ENCODE measurements around the gene VSNL1.

VSNL1 gene

DNA sequence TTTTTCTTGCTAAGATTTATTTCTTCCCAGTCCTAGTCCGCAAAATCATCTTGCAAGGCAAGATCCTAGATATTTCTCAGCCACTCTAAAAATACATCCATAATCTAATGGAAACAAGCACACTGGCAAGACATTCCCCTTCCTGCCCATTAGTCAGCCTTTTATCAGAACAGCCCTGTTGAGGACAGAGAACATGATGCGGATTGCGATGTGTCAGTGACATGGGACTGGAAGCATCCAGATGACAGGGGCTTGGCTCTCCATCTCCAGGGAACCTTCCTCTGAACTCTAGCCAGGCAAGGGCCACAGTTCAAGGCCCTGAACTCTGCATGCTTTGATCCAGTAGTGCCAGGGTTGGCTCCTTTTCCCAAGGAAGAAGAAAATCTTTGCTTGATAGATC is 70.0 kb downstream of the VSNL1 start:
- DNase-seq (ENCODE audit: low read depth in 2 of 3, low spot score in 1 of 3) = no peak

- DNase-seq (ENCODE audit: low read depth in 2 of 3, low spot score in 1 of 3) = no peak
These were observed 70.5 kb downstream of the VSNL1 start for GRCh38 chr2:17611036-17611435.

DNA sequence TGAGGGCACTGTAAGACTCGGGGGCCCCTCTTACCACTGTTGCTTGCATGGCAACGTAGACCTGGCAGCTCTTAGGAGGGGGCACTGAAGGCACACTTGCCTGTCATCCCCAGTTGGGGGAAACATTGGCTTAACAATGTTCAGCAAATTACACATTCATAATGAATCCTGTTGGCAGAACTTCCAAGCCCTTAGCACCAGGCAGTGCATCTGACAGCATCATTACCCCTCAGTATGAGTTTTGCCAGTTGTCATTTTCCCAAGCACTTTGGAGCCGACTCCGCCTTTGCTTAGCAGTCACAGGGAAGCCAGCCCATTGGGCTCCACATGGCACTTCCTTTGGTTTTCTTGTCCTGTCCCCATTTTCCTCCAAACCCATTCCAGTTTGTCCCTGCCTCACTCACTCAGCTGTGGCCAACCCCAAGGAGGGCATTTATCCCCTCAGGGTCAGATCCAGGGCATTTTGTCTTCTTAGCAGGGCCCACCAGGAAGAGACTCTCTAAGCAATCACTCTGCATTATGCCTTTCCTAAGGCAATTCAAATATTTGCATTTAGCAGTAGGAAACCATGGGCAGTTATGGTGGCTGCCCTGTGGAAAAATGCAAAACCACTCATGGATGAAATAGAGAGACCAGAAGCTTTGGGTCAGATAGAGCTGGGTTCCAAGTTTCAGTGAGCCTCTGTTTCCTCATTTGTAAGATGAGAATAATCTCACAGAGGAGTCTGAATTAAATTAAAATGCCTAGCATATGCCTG is 73.9 kb downstream of the VSNL1 start:
- DNase-seq (ENCODE audit: low read depth in 2 of 3, low spot score in 1 of 3) = no peak

GRCh38 chr2:17615147-17615546 is 74.7 kb downstream of the VSNL1 start:
- no peak for DNase-seq (ENCODE audit: low read depth in 2 of 3, low spot score in 1 of 3)

GRCh38 chr2:17615728-17616351 is 75.3 kb downstream of the VSNL1 start:
- DNase-seq (ENCODE audit: low read depth in 2 of 3, low spot score in 1 of 3) = no peak

DNA sequence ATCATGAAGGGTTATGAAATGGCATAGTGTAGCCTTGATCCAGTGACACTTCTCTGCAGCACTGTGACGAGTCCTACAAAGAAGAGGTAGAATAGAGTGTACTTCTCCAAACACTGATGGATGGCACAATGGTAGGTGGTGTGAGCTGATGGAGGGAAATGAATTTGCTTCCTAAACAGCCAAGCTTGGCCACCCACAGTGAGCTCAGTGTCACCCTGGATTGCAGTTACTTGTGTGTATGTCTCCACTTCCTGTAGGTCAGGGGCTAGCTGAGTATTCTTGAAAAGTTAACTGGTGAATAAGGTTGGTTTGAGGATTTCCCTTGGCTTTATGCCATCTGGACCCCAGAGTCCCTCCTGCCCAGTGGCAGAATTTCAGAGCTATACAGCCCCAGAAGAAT is 75.9 kb downstream of the VSNL1 start:
- DNase-seq (ENCODE audit: low read depth in 2 of 3, low spot score in 1 of 3) = no peak

DNA sequence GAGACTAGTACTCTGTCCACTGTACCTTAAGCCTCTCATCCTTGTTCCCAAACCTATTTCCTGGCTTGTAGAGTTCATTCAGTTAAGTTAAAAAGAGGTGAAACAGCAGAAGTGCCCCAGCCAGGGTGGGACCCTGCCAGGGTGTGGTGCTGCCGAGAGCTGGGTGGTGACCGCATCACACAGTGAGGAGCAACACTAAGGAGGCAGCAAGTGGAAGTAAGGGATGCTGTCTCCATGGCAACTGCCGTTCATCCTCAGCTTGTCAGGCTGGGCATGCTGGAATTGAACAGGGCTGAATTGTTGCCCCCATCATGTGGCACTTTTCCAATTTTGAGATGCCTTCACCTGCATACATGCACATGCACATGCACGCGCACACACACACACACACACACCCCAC is 77.0 kb downstream of the VSNL1 start:
- no peak for DNase-seq (ENCODE audit: low read depth in 2 of 3, low spot score in 1 of 3)

GRCh38 chr2:17617955-17618354 is 77.5 kb downstream of the VSNL1 start:
- no peak for DNase-seq (ENCODE audit: low read depth in 2 of 3, low spot score in 1 of 3)

DNA sequence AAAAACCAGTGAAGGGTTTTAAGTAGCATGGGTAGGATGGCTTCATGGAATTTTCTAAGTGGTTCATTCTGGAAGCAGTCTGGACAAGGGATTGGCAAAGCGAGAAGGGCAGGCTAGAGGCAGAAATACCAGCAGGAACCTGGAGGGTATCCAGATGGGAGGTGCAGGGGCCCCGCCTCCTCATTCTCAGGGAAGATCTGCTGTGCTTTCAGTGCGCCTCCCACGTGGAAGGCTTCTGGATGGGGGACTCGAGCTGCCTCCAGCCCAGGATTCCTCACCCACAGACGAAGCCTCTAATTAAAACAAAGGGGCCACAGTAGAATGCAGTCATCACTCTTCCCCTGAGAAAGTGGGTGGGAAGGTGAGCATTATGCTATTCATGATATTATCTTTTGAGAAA is 79.8 kb downstream of the VSNL1 start:
- no peak for DNase-seq (ENCODE audit: low read depth in 2 of 3, low spot score in 1 of 3)

DNA sequence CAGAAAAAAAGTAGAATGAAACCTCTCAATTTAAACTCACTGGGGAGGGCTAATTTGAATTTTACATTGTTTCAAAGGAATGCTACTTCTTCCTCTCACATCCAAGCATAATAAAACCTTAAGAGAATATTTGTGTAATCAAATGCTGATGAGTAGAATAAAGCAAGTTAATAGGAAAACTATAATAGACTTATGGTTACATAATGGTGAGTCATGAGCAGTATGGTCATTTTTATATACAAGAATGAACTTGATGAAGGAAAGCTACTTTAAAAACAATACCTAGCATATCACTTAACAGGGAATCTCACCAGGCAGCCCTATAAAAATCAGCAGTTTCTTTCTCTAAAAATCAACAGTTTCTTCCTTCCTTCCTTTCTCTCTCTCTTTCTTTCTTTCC is 80.3 kb downstream of the VSNL1 start:
- DNase-seq (ENCODE audit: low read depth in 2 of 3, low spot score in 1 of 3) = no peak

DNA sequence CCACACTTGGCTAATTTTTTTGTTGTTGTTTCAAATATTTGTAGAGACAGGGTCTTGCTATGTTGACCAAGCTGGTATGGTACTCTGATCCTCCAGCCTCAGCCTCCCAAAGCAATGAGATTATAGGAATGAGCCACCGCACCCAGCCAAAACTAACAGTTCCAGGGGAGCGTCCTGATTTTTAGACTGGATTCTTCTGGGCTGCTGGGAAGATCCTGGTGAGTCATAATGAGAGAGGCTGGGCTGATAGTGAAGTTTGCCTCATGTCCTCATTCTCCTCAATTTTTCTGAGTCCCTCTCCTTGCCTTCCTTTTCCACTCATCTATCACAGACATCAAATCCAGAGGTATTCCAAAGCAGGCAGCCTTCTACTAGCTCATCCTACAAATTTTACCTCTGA is 81.3 kb downstream of the VSNL1 start:
- no peak for DNase-seq (ENCODE audit: low read depth in 2 of 3, low spot score in 1 of 3)

DNA sequence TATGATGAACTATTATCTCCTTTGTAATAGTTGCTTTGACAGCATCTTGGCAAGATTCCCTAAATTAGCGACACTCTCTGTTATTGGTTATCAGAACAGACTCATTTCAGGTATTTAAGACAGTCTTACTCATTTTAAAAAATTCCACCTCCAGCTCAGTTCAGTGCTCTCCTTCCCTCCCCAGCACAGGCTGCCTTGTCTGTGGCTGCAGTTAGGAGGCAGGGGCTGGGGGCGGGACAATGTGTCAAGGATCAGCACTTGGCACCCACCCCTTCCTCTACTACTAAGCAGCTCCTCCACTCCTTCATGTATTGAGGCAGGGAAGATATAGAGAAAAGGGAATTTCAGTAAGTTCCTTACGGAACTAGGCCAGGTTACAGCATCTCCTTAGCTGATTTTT is 85.0 kb downstream of the VSNL1 start:
- DNase-seq (ENCODE audit: low read depth in 2 of 3, low spot score in 1 of 3) = no peak

DNA sequence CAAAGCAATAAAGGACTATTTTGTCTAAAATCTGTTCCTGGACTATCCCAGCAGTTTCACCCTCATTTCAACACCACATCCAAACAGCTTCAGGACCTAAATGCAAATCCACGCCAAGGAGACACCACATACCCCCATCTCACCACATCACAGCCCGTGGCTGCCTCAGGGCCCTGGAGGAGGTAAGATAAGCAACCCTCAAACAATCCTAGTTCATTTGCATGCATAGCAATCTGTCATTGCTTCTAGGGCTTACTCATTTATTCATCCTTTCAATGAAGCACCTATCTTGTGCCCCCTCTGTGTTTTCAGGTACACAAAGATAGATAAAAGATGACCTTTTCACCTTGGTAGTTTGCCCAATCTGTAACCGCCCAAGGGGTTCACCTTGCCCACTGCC is 86.5 kb downstream of the VSNL1 start:
- DNase-seq (ENCODE audit: low read depth in 2 of 3, low spot score in 1 of 3) = no peak

GRCh38 chr2:17627434-17627833 is 86.9 kb downstream of the VSNL1 start:
- no peak for DNase-seq (ENCODE audit: low read depth in 2 of 3, low spot score in 1 of 3)

DNA sequence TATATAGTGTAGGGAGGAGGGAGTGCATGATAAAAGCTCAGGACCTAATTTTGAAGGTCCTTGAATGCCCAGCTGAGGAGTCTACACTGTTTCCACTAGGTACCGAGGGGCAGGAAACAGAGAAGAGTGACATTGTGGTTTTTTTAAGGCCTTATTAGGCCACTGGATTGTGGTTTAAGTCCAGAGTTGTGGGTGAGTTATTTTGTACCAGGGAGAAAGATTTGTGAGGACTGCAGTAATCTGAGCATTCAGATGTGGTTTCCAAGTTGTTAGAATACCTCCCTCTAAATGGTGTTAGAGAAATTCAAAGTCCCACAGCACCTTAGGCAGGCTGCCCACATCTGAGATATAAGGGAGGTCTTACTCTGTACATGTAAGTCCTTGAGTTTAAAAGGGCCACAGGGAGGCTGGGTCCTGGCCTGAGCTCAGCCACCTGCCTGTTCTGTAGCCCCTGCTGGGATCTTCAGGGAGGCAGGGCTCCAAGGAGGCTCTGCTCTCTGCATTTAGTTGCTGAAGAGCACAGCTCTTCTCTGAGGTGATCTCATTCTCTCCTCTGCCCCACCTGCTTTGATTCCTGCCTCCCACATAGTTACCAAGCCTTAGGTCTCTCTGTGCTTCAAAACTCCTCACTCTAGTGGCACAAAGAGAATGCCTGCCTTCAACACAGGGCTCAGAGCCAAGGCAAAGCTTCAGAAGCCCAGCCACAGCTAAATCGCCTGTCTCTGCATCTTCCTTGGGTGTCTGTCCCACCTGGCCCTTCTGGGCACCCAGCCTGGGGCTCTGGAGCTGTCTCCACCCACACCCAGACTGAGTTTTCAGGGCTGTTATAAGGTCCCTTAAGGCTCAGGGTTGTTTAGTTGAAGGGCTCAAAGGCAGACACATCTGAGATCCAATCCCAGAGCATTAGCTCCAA is 88.1 kb downstream of the VSNL1 start:
- no peak for DNase-seq (ENCODE audit: low read depth in 2 of 3, low spot score in 1 of 3)

GRCh38 chr2:17630089-17630488 is 89.6 kb downstream of the VSNL1 start:
- no peak for DNase-seq (ENCODE audit: low read depth in 2 of 3, low spot score in 1 of 3)

DNA sequence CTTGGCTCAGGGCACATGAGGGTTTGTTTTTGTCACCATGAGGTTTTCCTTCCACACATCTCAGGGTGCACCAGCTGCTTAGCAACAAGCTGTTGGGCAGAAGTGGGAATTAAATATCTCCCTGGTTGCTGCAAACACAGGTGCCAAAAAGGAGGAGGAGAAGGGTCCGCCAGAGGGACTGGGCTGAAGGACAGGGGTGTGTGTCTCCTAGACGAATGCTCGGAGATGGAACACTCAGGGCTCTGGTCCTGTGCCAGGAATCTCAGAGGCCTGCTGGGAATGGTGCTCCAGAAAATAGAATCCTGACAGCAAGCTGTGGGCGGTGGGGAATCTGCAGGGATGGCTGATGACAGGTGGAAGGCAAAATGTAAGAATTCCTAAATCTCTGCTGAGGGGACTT is 94.5 kb downstream of the VSNL1 start:
- no peak for DNase-seq (ENCODE audit: low read depth in 2 of 3, low spot score in 1 of 3)

- DNase-seq (ENCODE audit: low read depth in 2 of 3, low spot score in 1 of 3) = no peak
These were observed 95.8 kb downstream of the VSNL1 start for GRCh38 chr2:17636257-17636656.

DNA sequence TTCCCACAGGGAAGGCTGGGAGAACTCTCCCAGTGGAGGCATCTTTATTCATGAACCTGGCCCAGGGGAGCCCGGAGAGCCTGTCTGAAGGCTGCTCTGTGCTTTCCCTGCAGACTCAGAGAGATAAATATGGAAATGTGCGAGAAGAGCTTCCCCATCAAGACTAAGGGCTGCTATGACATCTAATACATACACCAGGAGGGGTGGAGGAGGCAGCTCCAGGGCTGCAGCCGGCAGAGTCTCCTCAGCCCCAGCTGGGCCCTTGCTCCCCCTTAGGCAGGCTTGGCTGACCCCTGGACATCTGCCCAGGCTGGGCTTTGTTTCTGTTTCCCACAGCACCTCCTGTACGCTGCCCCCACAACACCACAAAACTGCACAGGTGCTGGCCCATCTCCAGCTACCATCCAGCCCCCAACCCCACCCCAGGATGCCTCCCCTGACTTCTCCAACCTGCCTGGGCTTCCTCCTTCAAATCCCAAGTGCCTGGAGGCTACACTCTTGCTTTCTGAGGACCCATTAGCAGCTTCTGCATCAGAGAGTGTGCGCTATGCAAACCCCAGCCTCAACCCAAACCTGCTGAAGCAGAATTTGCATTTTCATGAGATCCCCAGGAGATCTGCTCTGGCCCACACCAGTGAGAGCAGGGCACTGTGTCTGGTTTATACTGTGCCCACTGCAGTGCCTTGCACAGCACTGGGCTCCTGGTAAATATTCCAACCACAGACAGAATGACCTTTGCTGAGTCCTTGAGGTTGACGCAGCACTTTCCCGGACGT is 96.8 kb downstream of the VSNL1 start:
- DNase-seq (ENCODE audit: low read depth in 2 of 3, low spot score in 1 of 3) = no peak

DNA sequence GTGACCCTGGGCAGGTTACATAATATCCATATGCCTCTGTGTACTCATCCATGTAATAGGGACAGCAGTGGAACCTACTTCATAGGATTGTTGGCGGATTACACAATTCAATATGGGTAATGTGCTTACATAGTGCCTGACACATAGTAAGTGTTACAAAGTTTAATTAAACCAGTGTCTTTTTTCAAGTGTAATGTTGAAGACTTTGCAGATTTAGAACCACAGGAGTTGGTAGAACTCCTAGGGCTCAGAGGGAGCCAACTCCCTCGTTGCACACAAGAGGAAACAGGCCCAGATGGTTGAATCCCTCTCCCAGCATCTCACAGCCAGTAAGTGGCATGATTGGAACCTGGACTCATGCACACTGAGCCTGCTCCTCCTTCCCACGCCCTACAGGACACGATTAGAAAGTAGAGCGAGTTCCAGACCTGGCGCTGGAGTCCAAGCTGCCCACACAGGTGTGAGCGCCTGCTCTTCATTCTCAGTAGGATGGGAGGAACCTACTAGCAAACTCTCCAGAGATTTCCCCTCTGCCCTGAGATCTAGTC is 97.8 kb downstream of the VSNL1 start:
- no peak for DNase-seq (ENCODE audit: low read depth in 2 of 3, low spot score in 1 of 3)

DNA sequence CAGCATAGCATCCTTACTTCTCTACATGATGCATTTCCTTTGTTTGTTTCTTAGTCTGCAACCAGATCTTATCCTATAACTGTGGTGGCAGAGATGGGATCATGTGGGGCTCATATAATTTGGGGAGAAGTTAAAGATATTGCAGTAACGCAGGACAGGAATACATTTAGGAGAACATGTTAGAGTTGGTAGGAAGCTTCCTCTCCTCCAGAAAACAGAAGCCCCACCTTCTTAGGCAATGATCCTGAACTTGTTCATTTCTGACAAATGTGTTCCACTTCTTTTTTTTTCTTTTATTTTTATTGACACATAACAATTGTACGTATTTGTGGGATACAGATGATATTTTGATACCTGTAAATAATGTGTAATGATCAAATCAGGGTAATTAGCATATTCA is 99.9 kb downstream of the VSNL1 start:
- DNase-seq (ENCODE audit: low read depth in 2 of 3, low spot score in 1 of 3) = no peak

All from stimulated activated CD4-positive, alpha-beta T cell treated with anti-CD3 and anti-CD28 coated beads, Interleukin-12 subunit alpha, Interleukin-12 subunit beta, amount 100 ng/mL, for 48 hours (primary cell).